GM12892 (cell line): ENCODE measurements around the gene OR4S2. TPM values are rescaled to one million over a fixed set of nuclear protein-coding genes. Genes with fewer than 3 reads are reported as not detected.

Experiments
- DNase-seq: peaks from one replicate; pipeline ENCODE4 v3.0.0; 2011; ENCODE audit not compliant: insufficient read length
- FAIRE-seq: peaks from 2 replicates; lab custom pipeline; 2011; peaks lifted over from hg19 to GRCh38; lab: Jason Lieb, UNC
- POLR2A ChIP-seq: IDR thresholded peaks from 2 replicates; pipeline ENCODE4 v1.6.1; 2011; ENCODE audit warnings: low read depth, low read length, control low read depth
- POLR2AphosphoS5 ChIP-seq: IDR thresholded peaks from 2 replicates; pipeline ENCODE4 v1.6.1; 2011; ENCODE audit warnings: low read depth, low read length, control low read depth
- TAF1 ChIP-seq: IDR thresholded peaks from 2 replicates; pipeline ENCODE4 v1.6.1; 2011; ENCODE audit warnings: low read depth, mild to moderate bottlenecking, control low read depth, low read length, borderline replicate concordance
- polyA plus RNA-seq: library from polyadenylated mRNA; unstranded; fragments of >200 nt; gene quantifications from one replicate; pipeline ENCODE4 v1.2.1, GENCODE V29; 2012; ENCODE audit warnings: missing spikeins, inconsistent platforms; ENCODE audit not compliant: missing spikeins

OR4S2 gene
- polyA plus RNA-seq = not detected

- TF ChIP-seq POLR2AphosphoS5 (no peak), TAF1 (no peak), POLR2A (no peak)
- DNase-seq (no peak), FAIRE-seq (no peak)
Observed at GRCh38 chr11:55648027-55648426, at the start of gene OR4S2. Gene OR4S2, plus strand, starts transcription at chr11:55648327. Its CDS starts 2,577 bp downstream, at chr11:55650904.

- TF ChIP-seq TAF1 (no peak), POLR2A (no peak), POLR2AphosphoS5 (no peak)
- FAIRE-seq (no peak), DNase-seq (no peak)
Observed at GRCh38 chr11:55607545-55607944, 40.6 kb upstream of the OR4S2 start, which contains the start of gene OR4C11. Gene OR4C11, minus strand, starts transcription at chr11:55607645. Its CDS starts 3,272 bp downstream, at chr11:55604373.

GRCh38 chr11:55624531-55624930 is 23.6 kb upstream of the OR4S2 start:
- no peak for DNase-seq
- FAIRE-seq = no peak
- TF ChIP-seq TAF1 (no peak), POLR2A (no peak), POLR2AphosphoS5 (no peak)

- no peak for FAIRE-seq
- no peak for DNase-seq
- TF ChIP-seq POLR2A (no peak), TAF1 (no peak), POLR2AphosphoS5 (no peak)
Observed at GRCh38 chr11:55634813-55635212, 13.3 kb upstream of the OR4S2 start, which contains the start of gene OR4P4. Gene OR4P4, plus strand, starts transcription at chr11:55635113.

GRCh38 chr11:55652560-55652959 is 4.4 kb downstream of the OR4S2 start:
- peak; percentile 14 for FAIRE-seq
- DNase-seq = no peak
- no peak for TF ChIP-seq POLR2A
- no peak for TF ChIP-seq POLR2AphosphoS5
- no peak for TF ChIP-seq TAF1

- FAIRE-seq = no peak
- TF ChIP-seq TAF1 (no peak), POLR2AphosphoS5 (no peak), POLR2A (no peak)
- DNase-seq = no peak
Observed at GRCh38 chr11:55655096-55655495, 7.0 kb downstream of the OR4S2 start.

GRCh38 chr11:55658031-55658573 is 10.0 kb downstream of the OR4S2 start:
- FAIRE-seq (peak; percentile 98), DNase-seq (no peak)
- TF ChIP-seq TAF1 (no peak), POLR2AphosphoS5 (no peak), POLR2A (no peak)

- no peak for DNase-seq
- FAIRE-seq = peak; percentile 9
- TF ChIP-seq POLR2AphosphoS5 = no peak
- TF ChIP-seq POLR2A = no peak
- no peak for TF ChIP-seq TAF1
Observed at GRCh38 chr11:55658608-55659007, 10.5 kb downstream of the OR4S2 start.

GRCh38 chr11:55661901-55662300 is 13.8 kb downstream of the OR4S2 start, which contains the start of gene OR4C6:
Gene OR4C6, plus strand, starts transcription at chr11:55662201. Its CDS starts 2,966 bp downstream, at chr11:55665167.
- TF ChIP-seq POLR2AphosphoS5 (no peak), POLR2A (no peak), TAF1 (no peak)
- DNase-seq (no peak), FAIRE-seq (no peak)

- TF ChIP-seq POLR2A (no peak), POLR2AphosphoS5 (no peak), TAF1 (no peak)
- DNase-seq (no peak), FAIRE-seq (no peak)
Observed at GRCh38 chr11:55669376-55669775, 21.2 kb downstream of the OR4S2 start.

- no peak for DNase-seq
- no peak for FAIRE-seq
- TF ChIP-seq POLR2A (no peak), TAF1 (no peak), POLR2AphosphoS5 (no peak)
Observed at GRCh38 chr11:55673860-55674259, 25.7 kb downstream of the OR4S2 start.

- no peak for DNase-seq
- TF ChIP-seq POLR2A (no peak), TAF1 (no peak), POLR2AphosphoS5 (no peak)
- FAIRE-seq = no peak
Observed at GRCh38 chr11:55697817-55698216, 49.7 kb downstream of the OR4S2 start.
